Rectal smooth muscle tissue (tissue), 1 donor: ENCODE measurements around the gene JMJD4.
"Not testable (repeated sequence)": the region's sequence is repeated elsewhere in the genome, so short reads cannot be mapped to it uniquely, and the experiment has no call there.

ENCODE experiments used
- H3K27ac ChIP-seq: one replicate; pipeline ENCODE4 v1.7.0; 2013; ENCODE audit warnings: low read depth, low read length, inconsistent platforms
- H3K27me3 ChIP-seq: one replicate; pipeline ENCODE4 v1.7.0; 2013; ENCODE audit warnings: low read length; ENCODE audit not compliant: control insufficient read depth, insufficient read depth
- H3K36me3 ChIP-seq: one replicate; pipeline ENCODE4 v1.7.0; 2013; ENCODE audit warnings: low read length; ENCODE audit not compliant: control insufficient read depth, insufficient read depth
- H3K4me1 ChIP-seq: one replicate; pipeline ENCODE4 v1.7.0; 2013; ENCODE audit warnings: low read length; ENCODE audit not compliant: control insufficient read depth, insufficient read depth
- H3K4me3 ChIP-seq: one replicate; pipeline ENCODE4 v1.7.0; 2013; ENCODE audit warnings: low read length
- H3K9ac ChIP-seq: one replicate; pipeline ENCODE4 v1.7.0; 2013; ENCODE audit warnings: low read length

Gene JMJD4

GRCh38 chr1:227718932-227719331 lies 16.2 kb downstream of the JMJD4 start:
- no peak overlapping the region for H3K4me3 ChIP-seq
- H3K36me3 ChIP-seq = no peaks in the 10 kb centered on the region
- H3K27ac ChIP-seq = no peak overlapping the region
- no peaks in the 10 kb centered on the region for H3K4me1 ChIP-seq
- no peak overlapping the region for H3K9ac ChIP-seq
- H3K27me3 ChIP-seq = no peaks in the 10 kb centered on the region

- H3K4me1 ChIP-seq = no peaks in the 10 kb centered on the region
- no peak overlapping the region for H3K27ac ChIP-seq
- H3K4me3 ChIP-seq = no peak overlapping the region
- H3K36me3 ChIP-seq = no peaks in the 10 kb centered on the region
- H3K9ac ChIP-seq = no peak overlapping the region
- H3K27me3 ChIP-seq = no peaks in the 10 kb centered on the region
Measured at GRCh38 chr1:227712648-227713047, 22.5 kb downstream of the JMJD4 start.

GRCh38 chr1:227710474-227710873 lies 24.6 kb downstream of the JMJD4 start:
- not testable (repeated sequence) for H3K4me3 ChIP-seq, H3K9ac ChIP-seq, H3K27ac ChIP-seq, H3K27me3 ChIP-seq, H3K4me1 ChIP-seq, H3K36me3 ChIP-seq

- no peaks in the 10 kb centered on the region for H3K4me1 ChIP-seq
- no peak overlapping the region for H3K9ac ChIP-seq
- H3K36me3 ChIP-seq = no peaks in the 10 kb centered on the region
- H3K27ac ChIP-seq = no peak overlapping the region
- H3K4me3 ChIP-seq = no peak overlapping the region
- no peaks in the 10 kb centered on the region for H3K27me3 ChIP-seq
Measured at GRCh38 chr1:227709451-227709850, 25.7 kb downstream of the JMJD4 start.

- no peak overlapping the region for H3K4me3 ChIP-seq
Measured at GRCh38 chr1:227707846-227708245, 27.3 kb downstream of the JMJD4 start.

GRCh38 chr1:227701631-227702030 lies 33.5 kb downstream of the JMJD4 start:
- H3K36me3 ChIP-seq, H3K9ac ChIP-seq, H3K27me3 ChIP-seq, H3K27ac ChIP-seq, H3K4me1 ChIP-seq, H3K4me3 ChIP-seq: not testable (repeated sequence)

More at GRCh38 chr1:227707846-227708245, 27.3 kb downstream of the JMJD4 start:
- no peak overlapping the region for H3K27ac ChIP-seq
- H3K36me3 ChIP-seq = no peaks in the 10 kb centered on the region
- no peak overlapping the region for H3K9ac ChIP-seq
- H3K4me1 ChIP-seq = no peaks in the 10 kb centered on the region
- no peaks in the 10 kb centered on the region for H3K27me3 ChIP-seq

GRCh38 chr1:227697321-227697864 lies 37.7 kb downstream of the JMJD4 start:
- H3K27me3 ChIP-seq = no peaks in the 10 kb centered on the region
- no peaks in the 10 kb centered on the region for H3K4me1 ChIP-seq
- no peak overlapping the region for H3K4me3 ChIP-seq

GRCh38 chr1:227685807-227686206 lies 49.3 kb downstream of the JMJD4 start:
- Histone ChIP-seq H3K4me3 (no peak overlapping the region), H3K27ac (no peak overlapping the region), H3K36me3 (no peaks in the 10 kb centered on the region), H3K4me1 (no peaks in the 10 kb centered on the region), H3K27me3 (no peaks in the 10 kb centered on the region), H3K9ac (no peak overlapping the region)

More at GRCh38 chr1:227697321-227697864, 37.7 kb downstream of the JMJD4 start:
- no peak overlapping the region for H3K9ac ChIP-seq
- H3K27ac ChIP-seq = no peak overlapping the region
- no peaks in the 10 kb centered on the region for H3K36me3 ChIP-seq
